ENCODE measurements around the gene STK33.

The STK33 gene

DNA sequence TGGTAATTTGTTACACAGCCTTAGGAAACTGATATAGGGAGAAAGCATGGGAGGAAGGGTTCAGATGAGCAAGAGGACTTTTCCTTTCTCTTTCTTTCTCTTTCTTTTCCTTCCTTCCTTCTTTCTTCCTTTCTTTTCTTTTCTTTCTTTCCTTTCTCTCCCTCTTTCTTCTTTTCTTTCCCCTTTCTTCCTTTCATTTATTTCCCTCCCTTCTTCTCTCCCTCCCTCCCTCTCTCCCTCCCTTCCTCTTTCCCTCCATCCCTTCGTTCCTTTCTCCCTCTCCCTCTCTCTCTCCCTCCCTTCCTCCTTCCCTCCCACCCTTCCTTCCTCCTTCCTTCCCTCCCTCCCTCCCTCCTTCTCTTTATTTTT is 222.5 kb downstream of the STK33 start:
- peaks cover 1% of the 10 kb centered on the region for H3K4me1 Mint-ChIP-seq
- DNase-seq = no peak
- no peak overlapping the region for H3K27ac Mint-ChIP-seq
- no peaks in the 10 kb centered on the region for H3K9me3 Mint-ChIP-seq
- no peaks in the 10 kb centered on the region for H3K27me3 Mint-ChIP-seq
- ATAC-seq = no peak
- H3K4me3 Mint-ChIP-seq = no peak overlapping the region
- H3K36me3 Mint-ChIP-seq (ENCODE audit: low read depth) = no peaks in the 10 kb centered on the region

DNA sequence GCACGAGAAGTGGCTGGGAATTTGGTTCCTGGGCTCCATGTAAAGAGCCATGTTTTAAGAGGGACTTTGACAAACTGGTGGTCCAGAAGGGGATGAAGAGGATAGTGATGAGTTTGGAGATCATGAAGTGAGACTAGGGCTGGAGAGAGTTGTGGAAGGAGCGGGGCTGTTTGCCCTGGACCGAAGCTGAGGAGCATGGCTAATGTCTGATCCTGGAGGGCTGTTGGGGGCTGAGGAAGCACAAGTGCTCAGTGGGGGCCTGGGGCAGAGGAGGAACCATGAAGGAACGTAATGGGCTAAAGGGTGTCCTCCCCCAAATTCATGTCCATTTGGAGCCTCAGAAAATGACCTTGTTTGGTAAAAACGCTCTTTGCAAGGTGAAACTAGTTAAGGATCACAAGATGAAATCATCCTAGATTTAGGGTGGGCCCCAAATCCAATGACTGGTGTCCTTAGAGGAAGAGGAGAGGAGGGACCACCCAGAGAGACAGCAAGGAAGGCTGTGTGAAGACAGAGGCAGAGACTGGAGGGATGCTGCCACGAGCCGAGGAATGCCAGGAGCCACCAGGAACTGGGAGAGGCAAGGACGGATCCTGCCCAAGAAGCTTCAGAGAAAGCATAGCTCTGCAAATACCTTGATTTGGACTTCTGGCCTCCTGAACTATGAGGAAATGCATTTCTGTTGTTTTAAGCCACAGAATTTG is 223.1 kb downstream of the STK33 start:
- Mint-ChIP-seq H3K4me3 (no peak overlapping the region), H3K36me3 (ENCODE audit: low read depth) (no peaks in the 10 kb centered on the region), H3K27ac (no peak overlapping the region), H3K4me1 (peaks cover 1% of the 10 kb centered on the region), H3K27me3 (no peaks in the 10 kb centered on the region), H3K9me3 (no peaks in the 10 kb centered on the region)
- DNase-seq (no peak), ATAC-seq (no peak)

DNA sequence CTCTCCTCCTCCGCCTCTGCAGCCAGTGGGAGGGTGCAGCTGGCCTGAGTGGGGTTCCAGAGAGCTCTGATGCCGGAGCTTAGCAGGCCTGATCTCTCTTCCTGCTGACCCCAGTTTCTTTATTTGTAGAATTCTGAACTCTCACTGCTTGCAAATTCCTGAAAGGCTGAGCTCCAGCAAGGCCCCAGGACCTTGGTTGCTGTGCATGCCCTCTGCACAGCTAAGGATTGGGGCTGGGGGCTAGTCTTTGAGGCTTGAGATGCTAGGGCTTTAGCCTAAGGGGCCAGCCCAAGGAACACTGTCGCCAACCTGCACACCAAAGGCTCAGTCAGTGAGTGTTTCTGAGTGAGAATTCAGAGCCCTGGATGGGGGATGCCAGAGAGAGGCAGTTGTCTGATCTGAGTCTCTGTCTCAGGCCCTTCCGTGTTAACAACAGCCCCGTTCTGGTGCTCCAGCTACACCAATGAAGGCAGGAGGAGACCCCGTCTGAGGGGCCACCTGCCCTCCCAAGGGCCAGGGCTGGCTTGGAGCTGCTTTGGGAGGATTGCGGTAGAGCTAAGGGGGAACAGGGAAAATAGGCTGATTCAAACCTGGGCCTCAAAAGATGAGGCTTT is 224.3 kb downstream of the STK33 start:
- no peaks in the 10 kb centered on the region for H3K4me1 Mint-ChIP-seq
- no peak for ATAC-seq
- H3K27ac Mint-ChIP-seq = no peak overlapping the region
- no peaks in the 10 kb centered on the region for H3K27me3 Mint-ChIP-seq
- no peak for DNase-seq
- H3K4me3 Mint-ChIP-seq = no peak overlapping the region
- H3K36me3 Mint-ChIP-seq (ENCODE audit: low read depth) = no peaks in the 10 kb centered on the region
- H3K9me3 Mint-ChIP-seq = no peaks in the 10 kb centered on the region

DNA sequence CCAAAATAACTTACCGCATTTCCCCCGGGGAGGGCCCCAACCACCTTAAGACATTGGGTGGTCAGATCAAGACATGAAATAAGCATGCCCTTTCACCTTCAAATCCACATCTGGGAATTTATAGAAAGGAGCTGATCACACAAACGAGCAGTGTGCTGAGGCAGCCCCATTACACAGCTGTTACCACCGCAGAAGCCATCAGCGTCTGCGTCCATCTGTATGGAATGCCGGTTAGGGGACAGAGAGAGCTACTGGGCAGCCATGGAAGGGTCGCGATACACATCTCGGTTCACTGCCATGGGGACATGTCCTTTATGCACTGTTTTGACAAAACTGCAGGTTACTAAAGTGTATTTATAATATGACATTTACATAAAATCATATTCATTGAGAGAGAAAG is 225.3 kb downstream of the STK33 start:
- Mint-ChIP-seq H3K36me3 (ENCODE audit: low read depth) (no peaks in the 10 kb centered on the region), H3K27me3 (no peaks in the 10 kb centered on the region), H3K9me3 (no peaks in the 10 kb centered on the region), H3K27ac (no peak overlapping the region), H3K4me3 (no peak overlapping the region), H3K4me1 (no peaks in the 10 kb centered on the region)
- DNase-seq (no peak), ATAC-seq (no peak)

DNA sequence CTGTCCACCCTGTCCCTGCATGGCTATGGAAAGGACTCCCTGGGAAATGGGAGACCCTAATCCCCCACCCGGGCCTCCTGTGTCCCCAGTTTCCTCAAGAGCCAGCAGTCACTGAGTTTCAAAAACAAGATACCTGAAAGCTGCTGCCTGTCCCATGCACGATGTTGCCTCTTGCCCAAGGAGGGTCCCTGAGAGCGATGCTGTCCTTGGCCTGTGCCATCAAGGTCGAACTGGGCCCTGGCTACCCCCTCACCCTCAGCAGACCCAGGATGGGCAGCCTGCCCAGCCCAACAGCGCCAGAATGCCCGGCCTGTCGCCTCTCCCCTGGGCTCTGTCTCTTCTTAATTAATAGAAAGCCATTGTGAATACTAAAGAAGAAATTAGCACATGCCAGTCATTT is 225.8 kb downstream of the STK33 start:
- DNase-seq = no peak
- no peaks in the 10 kb centered on the region for H3K36me3 Mint-ChIP-seq (ENCODE audit: low read depth)
- no peaks in the 10 kb centered on the region for H3K27me3 Mint-ChIP-seq
- no peak overlapping the region for H3K4me3 Mint-ChIP-seq
- no peak overlapping the region for H3K27ac Mint-ChIP-seq
- no peaks in the 10 kb centered on the region for H3K9me3 Mint-ChIP-seq
- no peak for ATAC-seq
- no peaks in the 10 kb centered on the region for H3K4me1 Mint-ChIP-seq

DNA sequence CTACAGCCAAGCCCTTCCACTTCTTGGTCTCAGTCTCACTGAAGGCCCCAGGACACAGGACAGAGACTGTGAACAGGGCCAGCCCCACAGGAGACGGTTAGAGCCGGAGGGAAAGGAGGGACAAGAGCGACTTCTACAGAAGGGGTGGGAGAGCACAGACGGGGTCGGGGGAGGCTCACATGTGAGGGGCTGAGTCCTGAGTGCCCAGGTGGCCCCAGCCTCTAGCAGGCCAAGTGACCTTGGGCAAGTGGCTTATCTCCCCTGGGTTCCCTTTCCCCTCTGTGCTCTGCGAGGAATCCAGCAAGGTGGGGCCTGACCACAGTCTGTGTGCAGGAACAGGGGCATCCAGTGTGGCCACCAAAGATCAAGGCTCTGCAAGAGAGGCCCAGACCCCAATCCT is 227.7 kb downstream of the STK33 start:
- no peak overlapping the region for H3K27ac Mint-ChIP-seq
- H3K36me3 Mint-ChIP-seq (ENCODE audit: low read depth) = no peaks in the 10 kb centered on the region
- H3K27me3 Mint-ChIP-seq = no peaks in the 10 kb centered on the region
- DNase-seq (no peak), ATAC-seq (no peak)
- no peaks in the 10 kb centered on the region for H3K9me3 Mint-ChIP-seq
- H3K4me3 Mint-ChIP-seq = no peak overlapping the region
- no peaks in the 10 kb centered on the region for H3K4me1 Mint-ChIP-seq

DNA sequence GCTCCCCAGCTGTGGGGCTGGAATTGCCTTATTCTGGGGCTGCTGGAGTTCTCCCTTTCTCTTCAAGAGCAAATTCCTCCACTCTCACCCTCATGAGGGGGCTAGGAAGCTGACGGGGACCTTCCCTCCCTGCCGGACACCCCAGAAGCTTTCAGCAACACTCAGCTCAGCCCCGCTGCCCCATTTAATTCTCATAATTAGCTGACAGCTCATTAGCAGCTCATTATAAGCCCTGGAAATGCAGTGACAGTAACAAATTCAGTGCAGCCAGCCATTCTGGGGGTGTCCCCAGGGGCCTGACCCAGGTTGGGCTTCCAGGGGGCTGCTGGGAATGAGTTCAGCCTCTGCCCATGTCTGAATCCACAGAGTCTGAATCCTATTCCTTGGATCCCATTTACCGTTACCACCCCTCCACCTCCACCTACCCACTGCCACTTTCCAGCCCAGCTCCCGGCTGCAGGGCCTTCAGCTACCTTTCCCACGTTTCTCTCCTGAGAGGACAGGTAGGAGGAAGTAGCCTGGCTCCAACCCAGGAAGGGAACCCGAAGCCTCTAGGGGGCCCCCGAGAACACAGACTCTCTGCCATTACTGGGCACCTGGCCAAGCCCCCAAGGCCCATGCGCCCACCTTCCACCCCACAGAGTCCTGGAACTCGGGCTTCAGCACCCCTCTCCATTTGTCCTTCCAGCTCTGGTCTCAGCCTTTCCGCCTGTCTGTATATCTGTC is 228.6 kb downstream of the STK33 start:
- Mint-ChIP-seq H3K27me3 (no peaks in the 10 kb centered on the region), H3K27ac (no peak overlapping the region), H3K4me1 (no peaks in the 10 kb centered on the region), H3K9me3 (no peaks in the 10 kb centered on the region), H3K36me3 (ENCODE audit: low read depth) (no peaks in the 10 kb centered on the region), H3K4me3 (no peak overlapping the region)
- DNase-seq (no peak), ATAC-seq (no peak)

DNA sequence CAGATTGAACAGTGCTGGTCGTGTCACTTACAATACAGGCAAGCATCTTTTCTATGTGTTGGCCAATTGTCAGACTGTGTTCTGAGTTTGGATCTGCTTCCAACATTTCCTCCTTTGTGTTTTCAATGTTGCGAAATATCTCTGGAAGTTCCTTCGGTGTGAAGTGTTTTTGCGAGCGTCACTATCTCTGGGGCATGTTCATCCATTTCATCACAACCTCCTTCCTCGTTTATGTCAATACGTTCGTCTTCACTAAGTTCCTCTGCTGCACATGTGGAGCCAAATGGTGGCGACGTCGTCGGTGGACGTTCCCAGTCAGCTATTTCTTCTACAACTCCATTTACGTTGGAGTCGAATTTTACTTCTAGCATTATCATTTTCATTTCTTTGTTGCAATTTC is 230.1 kb downstream of the STK33 start:
- Mint-ChIP-seq H3K4me3 (no peak overlapping the region), H3K9me3 (no peaks in the 10 kb centered on the region), H3K36me3 (ENCODE audit: low read depth) (no peaks in the 10 kb centered on the region), H3K4me1 (no peaks in the 10 kb centered on the region), H3K27me3 (no peaks in the 10 kb centered on the region), H3K27ac (no peak overlapping the region)
- DNase-seq (no peak), ATAC-seq (no peak)

DNA sequence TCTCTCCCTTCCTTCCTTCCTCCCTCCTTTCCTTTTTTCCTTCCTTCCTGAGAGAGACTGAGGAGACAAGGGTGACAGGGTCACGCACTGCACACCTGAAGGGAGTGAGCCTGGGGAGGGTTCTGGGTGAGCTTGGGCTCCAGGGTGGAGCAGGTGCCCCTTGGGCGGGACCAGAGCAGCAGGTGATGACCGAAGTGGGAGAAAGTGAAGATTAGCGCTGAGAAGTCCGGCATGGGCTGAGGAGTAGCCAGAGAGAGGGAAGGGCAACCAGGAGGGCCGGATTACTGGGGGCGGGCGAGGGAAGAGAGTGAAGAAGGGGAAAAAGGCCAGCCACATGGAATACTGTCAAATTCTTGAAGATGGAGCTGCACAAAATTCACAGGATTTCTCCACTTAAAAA is 231.1 kb downstream of the STK33 start:
- H3K36me3 Mint-ChIP-seq (ENCODE audit: low read depth) = no peaks in the 10 kb centered on the region
- no peak overlapping the region for H3K4me3 Mint-ChIP-seq
- ATAC-seq (no peak), DNase-seq (no peak)
- H3K4me1 Mint-ChIP-seq = no peaks in the 10 kb centered on the region
- H3K27ac Mint-ChIP-seq = no peak overlapping the region
- no peaks in the 10 kb centered on the region for H3K9me3 Mint-ChIP-seq
- no peaks in the 10 kb centered on the region for H3K27me3 Mint-ChIP-seq

DNA sequence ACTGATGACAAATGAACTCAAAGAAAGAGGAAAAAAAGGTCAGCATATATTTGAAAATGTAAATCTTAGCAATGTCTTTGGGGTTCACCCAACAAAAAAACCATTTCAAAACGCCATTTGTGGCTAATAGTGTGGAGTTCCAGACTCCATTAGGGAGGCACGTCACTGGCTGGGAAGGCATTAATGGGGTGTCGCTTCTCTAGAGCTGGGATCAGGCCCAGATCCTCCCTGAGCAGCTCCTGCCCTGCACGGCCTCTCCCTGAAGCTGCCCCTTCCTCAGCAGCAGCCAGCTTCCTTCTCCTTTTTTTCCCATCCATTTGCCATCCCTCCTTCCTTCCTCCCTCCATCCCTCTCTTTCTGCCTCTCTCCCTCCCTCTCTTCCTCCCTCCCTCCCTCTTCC is 231.5 kb downstream of the STK33 start:
- H3K27ac Mint-ChIP-seq = no peak overlapping the region
- no peak overlapping the region for H3K4me3 Mint-ChIP-seq
- DNase-seq (no peak), ATAC-seq (no peak)
- H3K4me1 Mint-ChIP-seq = no peaks in the 10 kb centered on the region
- H3K27me3 Mint-ChIP-seq = no peaks in the 10 kb centered on the region
- H3K9me3 Mint-ChIP-seq = no peaks in the 10 kb centered on the region
- no peaks in the 10 kb centered on the region for H3K36me3 Mint-ChIP-seq (ENCODE audit: low read depth)

DNA sequence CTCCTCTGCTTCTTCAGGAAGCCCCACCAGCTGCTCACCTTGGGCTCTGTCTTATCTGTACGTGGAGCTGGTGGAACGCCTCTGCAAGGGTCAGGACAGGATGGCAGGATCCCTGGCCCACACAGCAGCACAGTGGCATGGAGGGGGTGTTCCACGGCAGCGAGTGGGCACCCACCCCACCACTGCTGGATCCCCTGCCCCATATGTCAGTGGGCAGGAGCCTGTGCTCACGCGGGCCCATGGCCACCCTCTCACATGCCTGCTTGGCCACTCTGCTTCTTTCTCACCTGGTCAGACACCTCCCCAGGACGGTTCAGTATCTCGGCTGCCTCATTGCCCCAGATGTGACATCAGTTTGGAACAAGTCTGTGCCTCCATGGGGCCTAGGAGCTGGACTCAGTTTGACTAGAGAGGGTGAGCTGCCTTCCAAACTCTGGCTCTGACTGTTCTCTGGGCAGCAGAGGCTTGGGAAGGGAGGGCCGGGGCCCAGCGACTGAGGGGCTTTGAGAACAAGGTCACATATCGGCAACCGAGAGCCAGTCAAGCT is 232.3 kb downstream of the STK33 start:
- DNase-seq = no peak
- Mint-ChIP-seq H3K27ac (no peak overlapping the region), H3K27me3 (no peaks in the 10 kb centered on the region), H3K9me3 (no peaks in the 10 kb centered on the region), H3K4me1 (no peaks in the 10 kb centered on the region), H3K36me3 (ENCODE audit: low read depth) (no peaks in the 10 kb centered on the region), H3K4me3 (no peak overlapping the region)
- no peak for ATAC-seq

DNA sequence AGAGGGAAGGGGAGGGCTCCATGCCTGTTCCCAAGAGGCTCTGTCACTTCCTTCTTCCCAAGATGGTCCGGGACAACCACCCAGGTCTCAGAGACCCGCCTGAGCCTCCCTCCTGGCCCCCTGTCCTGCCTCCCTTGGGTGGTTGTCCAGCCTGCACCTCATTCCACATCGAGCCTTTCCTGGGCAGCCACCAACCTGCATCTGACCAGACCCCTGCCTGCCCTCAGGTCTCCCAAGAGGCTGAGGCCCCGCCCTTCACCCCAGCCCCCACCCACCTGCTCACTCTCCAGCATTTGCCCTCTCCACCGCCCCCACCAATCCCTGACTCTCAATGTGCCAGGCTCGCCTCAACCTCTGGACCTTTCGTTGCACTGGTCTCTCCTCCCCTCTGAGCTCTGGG is 232.8 kb downstream of the STK33 start:
- H3K36me3 Mint-ChIP-seq (ENCODE audit: low read depth) = no peaks in the 10 kb centered on the region
- no peak overlapping the region for H3K4me3 Mint-ChIP-seq
- no peaks in the 10 kb centered on the region for H3K9me3 Mint-ChIP-seq
- no peak overlapping the region for H3K27ac Mint-ChIP-seq
- DNase-seq = no peak
- no peaks in the 10 kb centered on the region for H3K27me3 Mint-ChIP-seq
- H3K4me1 Mint-ChIP-seq = no peaks in the 10 kb centered on the region
- no peak for ATAC-seq

DNA sequence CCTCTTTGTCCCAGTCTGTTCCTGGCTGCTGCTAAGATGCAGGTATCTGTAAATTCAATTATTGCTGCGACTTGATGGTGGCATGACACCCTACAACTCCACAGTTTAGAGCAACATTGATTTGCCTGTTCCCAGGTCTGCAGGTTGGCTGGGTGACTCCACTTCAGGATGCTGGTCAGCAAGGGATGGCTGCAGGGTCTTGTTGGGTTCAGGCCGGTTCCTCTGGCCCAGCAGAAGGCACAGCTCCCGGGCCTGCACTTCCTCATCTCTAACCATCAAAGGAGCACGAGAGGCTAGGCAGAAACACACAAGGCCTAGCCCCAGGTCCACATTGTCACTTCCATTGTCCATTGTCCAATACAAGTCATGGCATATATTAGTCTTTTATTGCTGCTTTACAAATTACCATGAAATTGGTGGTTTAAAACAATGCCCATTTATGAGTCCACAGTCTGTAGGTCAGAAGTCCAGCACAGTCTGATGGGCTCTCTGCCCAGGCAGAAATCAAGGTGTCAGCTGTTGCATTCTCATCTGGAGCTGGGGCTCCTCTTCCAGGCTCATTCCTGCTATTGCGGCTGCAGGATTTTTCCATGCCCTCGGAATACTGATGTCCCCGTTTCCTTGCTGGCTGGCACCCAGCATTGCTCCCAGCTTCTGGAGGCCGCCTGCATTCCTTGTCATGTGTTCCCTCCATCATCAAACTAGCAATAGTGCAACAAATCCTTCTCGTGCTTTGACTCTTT is 233.8 kb downstream of the STK33 start:
- DNase-seq (no peak), ATAC-seq (no peak)
- Mint-ChIP-seq H3K27me3 (peaks cover 2% of the 10 kb centered on the region), H3K9me3 (no peaks in the 10 kb centered on the region), H3K4me3 (no peak overlapping the region), H3K36me3 (ENCODE audit: low read depth) (no peaks in the 10 kb centered on the region), H3K27ac (no peak overlapping the region), H3K4me1 (no peaks in the 10 kb centered on the region)

DNA sequence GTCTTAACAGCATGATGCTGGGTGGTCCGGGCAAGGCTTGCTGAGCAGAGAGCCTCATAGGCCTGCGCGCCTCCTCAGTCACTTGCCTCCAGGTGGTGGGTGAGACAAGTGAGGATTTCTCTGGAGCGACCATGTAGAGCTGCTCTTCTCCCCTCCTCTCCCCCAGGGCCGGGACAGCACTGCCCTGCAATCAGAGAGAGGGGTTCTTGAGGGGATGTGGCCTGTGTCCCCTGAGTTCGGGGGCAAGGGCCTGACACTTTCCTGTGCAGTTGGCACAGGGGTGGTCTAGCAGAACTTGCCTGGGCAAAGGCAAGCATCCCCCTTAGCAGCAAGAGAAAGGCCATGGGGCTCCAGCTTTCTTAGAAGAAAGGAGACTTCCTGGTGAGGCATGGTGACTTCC is 234.5 kb downstream of the STK33 start:
- H3K36me3 Mint-ChIP-seq (ENCODE audit: low read depth) = no peaks in the 10 kb centered on the region
- H3K9me3 Mint-ChIP-seq = no peaks in the 10 kb centered on the region
- H3K27ac Mint-ChIP-seq = no peak overlapping the region
- no peaks in the 10 kb centered on the region for H3K4me1 Mint-ChIP-seq
- H3K27me3 Mint-ChIP-seq = peaks cover 3% of the 10 kb centered on the region
- no peak overlapping the region for H3K4me3 Mint-ChIP-seq
- no peak for ATAC-seq
- DNase-seq = no peak
